Measurements from ENCODE around the gene NELFE. TPM values are rescaled to one million over a fixed set of nuclear protein-coding genes. Genes with fewer than 3 reads are reported as not detected.

The NELFE gene
- 75.3 to 97.3 TPM (median 88.3 TPM) in 5 replicates for total RNA-seq (2022; extraction: Qiagen RNA extraction; ENCODE audit: low read depth)

GRCh38 chr6:31958741-31959739, at the start of gene NELFE, which contains the start of gene SKIC2:
TSS of gene NELFE (minus strand) at chr6:31958971. CDS start at chr6:31958446, 525 bp downstream.
TSS of gene SKIC2 (plus strand) at chr6:31959175. CDS start at chr6:31959193, 18 bp downstream.

DNA sequence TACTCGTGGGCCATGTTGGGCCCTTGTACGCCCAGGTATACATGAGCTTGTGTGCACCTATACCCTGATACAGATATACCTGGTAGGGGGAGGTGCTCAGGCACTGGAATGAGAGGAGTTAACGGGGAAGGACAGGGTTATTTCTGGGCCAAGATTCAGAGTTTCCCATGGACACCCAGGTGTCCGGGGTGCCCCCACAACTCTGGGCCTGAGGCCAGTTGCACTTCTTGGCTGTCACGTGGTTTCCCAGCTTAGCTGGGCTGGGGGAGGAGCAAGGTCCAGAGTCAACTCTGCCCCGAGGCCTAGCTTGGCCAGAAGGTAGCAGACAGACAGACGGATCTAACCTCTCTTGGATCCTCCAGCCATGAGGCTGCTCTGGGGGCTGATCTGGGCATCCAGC, 23.0 kb upstream of the NELFE start, which contains the start of gene C4A:
Gene C4A, plus strand, starts transcription at position 314 of the 400 bp plus-strand sequence. Its CDS starts 51 bp downstream, at position 365.

GRCh38 chr6:31971993-31972708, 13.4 kb upstream of the NELFE start, which contains the start of gene DXO:
TSS of gene DXO (minus strand) at chr6:31972138. CDS start at chr6:31971675, 463 bp downstream.

DNA sequence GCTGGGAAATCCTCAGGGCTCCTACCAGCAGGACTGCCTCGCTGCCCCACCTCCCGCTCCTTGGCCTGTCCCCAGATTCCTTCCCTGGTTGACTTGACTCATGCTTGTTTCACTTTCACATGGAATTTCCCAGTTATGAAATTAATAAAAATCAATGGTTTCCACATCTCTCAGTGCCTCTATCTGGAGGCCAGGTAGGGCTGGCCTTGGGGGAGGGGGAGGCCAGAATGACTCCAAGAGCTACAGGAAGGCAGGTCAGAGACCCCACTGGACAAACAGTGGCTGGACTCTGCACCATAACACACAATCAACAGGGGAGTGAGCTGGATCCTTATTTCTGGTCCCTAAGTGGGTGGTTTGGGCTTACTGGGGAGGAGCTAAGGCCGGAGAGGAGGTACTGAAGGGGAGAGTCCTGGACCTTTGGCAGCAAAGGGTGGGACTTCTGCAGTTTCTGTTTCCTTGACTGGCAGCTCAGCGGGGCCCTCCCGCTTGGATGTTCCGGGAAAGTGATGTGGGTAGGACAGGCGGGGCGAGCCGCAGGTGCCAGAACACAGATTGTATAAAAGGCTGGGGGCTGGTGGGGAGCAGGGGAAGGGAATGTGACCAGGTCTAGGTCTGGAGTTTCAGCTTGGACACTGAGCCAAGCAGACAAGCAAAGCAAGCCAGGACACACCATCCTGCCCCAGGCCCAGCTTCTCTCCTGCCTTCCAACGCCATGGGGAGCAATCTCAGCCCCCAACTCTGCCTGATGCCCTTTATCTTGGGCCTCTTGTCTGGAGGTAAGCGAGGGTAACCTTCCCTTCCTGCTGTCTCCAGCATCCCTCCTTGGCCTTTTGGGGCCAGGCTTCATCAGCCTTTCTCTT, 13.0 kb downstream of the NELFE start, which contains the start of gene CFB:
Gene CFB, plus strand, starts transcription at position 589 of the 863 bp plus-strand sequence. Its CDS starts 127 bp downstream, at position 716.

GRCh38 chr6:31927242-31927862, 31.4 kb downstream of the NELFE start, which contains the start of gene C2:
TSS of gene C2 (plus strand) at chr6:31927717. CDS start at chr6:31927753, 36 bp downstream.

Other genes starting within 250 kb of the NELFE start
- gene LY6G6D, start 243.6 kb downstream of the NELFE start, total RNA-seq (2022; extraction: Qiagen RNA extraction; ENCODE audit: low read depth), result not detected in 5 replicates
- gene LY6G6C, start 237.2 kb downstream of the NELFE start, total RNA-seq (2022; extraction: Qiagen RNA extraction; ENCODE audit: low read depth), result 0.20 TPM in 1 of 5 replicates, not detected in the others
- gene MPIG6B, start 235.6 kb downstream of the NELFE start, total RNA-seq (2022; extraction: Qiagen RNA extraction; ENCODE audit: low read depth), result not detected in 5 replicates
- gene DDAH2, start 229.7 kb downstream of the NELFE start, total RNA-seq (2022; extraction: Qiagen RNA extraction; ENCODE audit: low read depth), result 26.5 to 32.4 TPM (median 29.4 TPM) in 5 replicates
- gene CLIC1, start 222.4 kb downstream of the NELFE start, total RNA-seq (2022; extraction: Qiagen RNA extraction; ENCODE audit: low read depth), result 476 to 542 TPM (median 495 TPM) in 5 replicates
- 10.2 to 14.3 TPM (median 13.0 TPM) in 5 replicates for gene MSH5, start 219.0 kb downstream of the NELFE start, total RNA-seq (2022; extraction: Qiagen RNA extraction; ENCODE audit: low read depth)
- gene SAPCD1, start 196.3 kb downstream of the NELFE start, total RNA-seq (2022; extraction: Qiagen RNA extraction; ENCODE audit: low read depth), result 2.0 to 4.2 TPM (median 3.7 TPM) in 5 replicates
- gene VWA7, start 181.6 kb downstream of the NELFE start, total RNA-seq (2022; extraction: Qiagen RNA extraction; ENCODE audit: low read depth), result 1.2 to 2.0 TPM (median 1.7 TPM) in 5 replicates
- 50.9 to 59.8 TPM (median 55.8 TPM) in 5 replicates for gene VARS1, start 163.2 kb downstream of the NELFE start, total RNA-seq (2022; extraction: Qiagen RNA extraction; ENCODE audit: low read depth)
- 54.4 to 77.8 TPM (median 60.7 TPM) in 5 replicates for gene LSM2, start 152.0 kb downstream of the NELFE start, total RNA-seq (2022; extraction: Qiagen RNA extraction; ENCODE audit: low read depth)
- gene HSPA1L, start 143.7 kb downstream of the NELFE start, total RNA-seq (2022; extraction: Qiagen RNA extraction; ENCODE audit: low read depth), result 1.2 to 1.5 TPM (median 1.2 TPM) in 5 replicates
- gene HSPA1A, start 143.4 kb downstream of the NELFE start, total RNA-seq (2022; extraction: Qiagen RNA extraction; ENCODE audit: low read depth), result 157 to 340 TPM (median 232 TPM) in 5 replicates
- gene HSPA1B, start 131.2 kb downstream of the NELFE start, total RNA-seq (2022; extraction: Qiagen RNA extraction; ENCODE audit: low read depth), result 120 to 260 TPM (median 177 TPM) in 5 replicates
- gene NEU1, start 96.2 kb downstream of the NELFE start, total RNA-seq (2022; extraction: Qiagen RNA extraction; ENCODE audit: low read depth), result 21.7 to 35.4 TPM (median 28.7 TPM) in 5 replicates
- gene SLC44A4, start 80.0 kb downstream of the NELFE start, total RNA-seq (2022; extraction: Qiagen RNA extraction; ENCODE audit: low read depth), result 0.07 to 0.30 TPM in 2 of 5 replicates, not detected in the others
- gene EHMT2, start 61.3 kb downstream of the NELFE start, total RNA-seq (2022; extraction: Qiagen RNA extraction; ENCODE audit: low read depth), result 22.5 to 32.0 TPM (median 30.5 TPM) in 5 replicates
- gene ZBTB12, start 56.9 kb downstream of the NELFE start, total RNA-seq (2022; extraction: Qiagen RNA extraction; ENCODE audit: low read depth), result 3.1 to 4.9 TPM (median 4.2 TPM) in 5 replicates
- 0.15 to 0.45 TPM (median 0.35 TPM) in 5 replicates for gene C2, start 31.3 kb downstream of the NELFE start, total RNA-seq (2022; extraction: Qiagen RNA extraction; ENCODE audit: low read depth)
- gene CFB, start 12.9 kb downstream of the NELFE start, total RNA-seq (2022; extraction: Qiagen RNA extraction; ENCODE audit: low read depth), result 2.0 to 3.3 TPM (median 2.9 TPM) in 5 replicates
- gene SKIC2, start 204 bp upstream of the NELFE start, total RNA-seq (2022; extraction: Qiagen RNA extraction; ENCODE audit: low read depth), result 19.8 to 25.9 TPM (median 24.7 TPM) in 5 replicates
- 11.0 to 14.3 TPM (median 11.9 TPM) in 5 replicates for gene DXO, start 13.2 kb upstream of the NELFE start, total RNA-seq (2022; extraction: Qiagen RNA extraction; ENCODE audit: low read depth)
- gene C4A, start 23.1 kb upstream of the NELFE start, total RNA-seq (2022; extraction: Qiagen RNA extraction; ENCODE audit: low read depth), result 0.50 to 1.7 TPM (median 0.99 TPM) in 5 replicates
- gene C4B, start 55.8 kb upstream of the NELFE start, total RNA-seq (2022; extraction: Qiagen RNA extraction; ENCODE audit: low read depth), result 0.34 to 1.5 TPM (median 0.57 TPM) in 5 replicates
- gene CYP21A2, start 79.4 kb upstream of the NELFE start, total RNA-seq (2022; extraction: Qiagen RNA extraction; ENCODE audit: low read depth), result not detected in 5 replicates
- gene TNXB, start 150.4 kb upstream of the NELFE start, total RNA-seq (2022; extraction: Qiagen RNA extraction; ENCODE audit: low read depth), result 0.54 to 0.95 TPM (median 0.63 TPM) in 5 replicates
- 24.9 to 35.5 TPM (median 34.2 TPM) in 5 replicates for gene ATF6B, start 169.3 kb upstream of the NELFE start, total RNA-seq (2022; extraction: Qiagen RNA extraction; ENCODE audit: low read depth)
- gene FKBPL, start 171.3 kb upstream of the NELFE start, total RNA-seq (2022; extraction: Qiagen RNA extraction; ENCODE audit: low read depth), result 7.4 to 7.9 TPM (median 7.7 TPM) in 5 replicates
- 0.59 to 0.97 TPM (median 0.74 TPM) in 5 replicates for gene PRRT1, start 193.0 kb upstream of the NELFE start, total RNA-seq (2022; extraction: Qiagen RNA extraction; ENCODE audit: low read depth)
- gene PPT2, start 195.2 kb upstream of the NELFE start, total RNA-seq (2022; extraction: Qiagen RNA extraction; ENCODE audit: low read depth), result 7.0 to 9.9 TPM (median 8.1 TPM) in 5 replicates
- gene EGFL8, start 205.6 kb upstream of the NELFE start, total RNA-seq (2022; extraction: Qiagen RNA extraction; ENCODE audit: low read depth), result 0.95 to 2.5 TPM (median 2.2 TPM) in 5 replicates
- gene AGPAT1, start 217.1 kb upstream of the NELFE start, total RNA-seq (2022; extraction: Qiagen RNA extraction; ENCODE audit: low read depth), result 31.2 to 41.0 TPM (median 38.4 TPM) in 5 replicates
- 33.1 to 49.3 TPM (median 47.7 TPM) in 5 replicates for gene RNF5, start 219.4 kb upstream of the NELFE start, total RNA-seq (2022; extraction: Qiagen RNA extraction; ENCODE audit: low read depth)
- 1.4 to 1.9 TPM (median 1.7 TPM) in 5 replicates for gene AGER, start 225.3 kb upstream of the NELFE start, total RNA-seq (2022; extraction: Qiagen RNA extraction; ENCODE audit: low read depth)
- 13.3 to 19.7 TPM (median 17.1 TPM) in 5 replicates for gene PBX2, start 231.2 kb upstream of the NELFE start, total RNA-seq (2022; extraction: Qiagen RNA extraction; ENCODE audit: low read depth)
- gene GPSM3, start 233.7 kb upstream of the NELFE start, total RNA-seq (2022; extraction: Qiagen RNA extraction; ENCODE audit: low read depth), result 0.26 to 0.58 TPM (median 0.38 TPM) in 5 replicates